GM23248 (cell line): ENCODE data around the gene EDEM2. TPM values are rescaled to one million over a fixed set of nuclear protein-coding genes. Genes with fewer than 3 reads are reported as not detected.

Experiments used
- DNase-seq: peaks from one replicate; pipeline ENCODE4 v3.0.0-alpha.2; 2015
- H2AFZ ChIP-seq: fragments of 200-600 bp; sonication (generic); 2 replicates; pipeline ENCODE4 v1.6.1; 2016; ENCODE audit warnings: antibody characterized with exemption
- H3F3A ChIP-seq: fragments of 200-600 bp; sonication (generic); 2 replicates; pipeline ENCODE4 v1.6.1; 2016; ENCODE audit warnings: mild to moderate bottlenecking, antibody characterized with exemption, mixed run types; ENCODE audit not compliant: insufficient read depth
- H3K27ac ChIP-seq: fragments of 200-600 bp; sonication (generic); 2 replicates; pipeline ENCODE4 v1.5.1; 2016; ENCODE audit warnings: mild to moderate bottlenecking
- H3K27me3 ChIP-seq: fragments of 200-600 bp; sonication (generic); replicated peaks from 2 replicates; pipeline ENCODE4 v1.6.1; 2016; ENCODE audit warnings: mild to moderate bottlenecking; ENCODE audit not compliant: insufficient read depth
- H3K36me3 ChIP-seq: fragments of 200-600 bp; sonication (generic); 2 replicates; pipeline ENCODE4 v1.6.1; 2016; ENCODE audit warnings: low read depth, mild to moderate bottlenecking
- H3K4me1 ChIP-seq: fragments of 200-600 bp; sonication (generic); 2 replicates; pipeline ENCODE4 v1.6.1; 2016; ENCODE audit warnings: mild to moderate bottlenecking; ENCODE audit not compliant: insufficient read depth
- H3K4me2 ChIP-seq: fragments of 200-600 bp; sonication (generic); one replicate; pipeline ENCODE4 v1.6.1; 2016; ENCODE audit warnings: mild to moderate bottlenecking; ENCODE audit not compliant: unreplicated experiment
- H3K4me3 ChIP-seq: fragments of 200-600 bp; sonication (generic); 2 replicates; pipeline ENCODE4 v1.5.1; 2016; ENCODE audit warnings: mild to moderate bottlenecking
- H3K79me2 ChIP-seq: fragments of 200-600 bp; sonication (generic); 2 replicates; pipeline ENCODE4 v1.6.1; 2016; ENCODE audit warnings: mild to moderate bottlenecking; ENCODE audit not compliant: insufficient read depth
- H3K9ac ChIP-seq: fragments of 200-600 bp; sonication (generic); 2 replicates; pipeline ENCODE4 v1.6.1; 2016; ENCODE audit warnings: mild to moderate bottlenecking
- H3K9me2 ChIP-seq: fragments of 200-600 bp; sonication (generic); 2 replicates; pipeline ENCODE4 v1.6.1; 2016; ENCODE audit warnings: mixed run types, mild to moderate bottlenecking, moderate library complexity; ENCODE audit not compliant: insufficient read depth
- H3K9me3 ChIP-seq: fragments of 200-600 bp; sonication (generic); one replicate; pipeline ENCODE4 v1.6.1; 2017; ENCODE audit warnings: low read depth
- H4K20me1 ChIP-seq: fragments of 200-600 bp; sonication (generic); 2 replicates; pipeline ENCODE4 v1.6.0; 2016; ENCODE audit not compliant: insufficient read depth
- EZH2 ChIP-seq: fragments of 200-600 bp; sonication (generic); IDR thresholded peaks from 2 replicates; pipeline ENCODE4 v1.6.1; 2018; ENCODE audit warnings: antibody characterized with exemption, mild to moderate bottlenecking; ENCODE audit not compliant: insufficient read depth, poor library complexity, severe bottlenecking
- EZH2phosphoT487 ChIP-seq: fragments of 200-600 bp; sonication (generic); IDR thresholded peaks from 2 replicates; pipeline ENCODE4 v1.6.1; 2018; ENCODE audit warnings: antibody characterized with exemption, moderate library complexity, mild to moderate bottlenecking, low read depth; ENCODE audit not compliant: insufficient read depth
- WGBS, 2 experiments: methylation state at CpG; one replicate each; pipeline ENCODE4 v1.1.6; 2015 to 2017; ENCODE audit warnings: low lambda C conversion rate in 2 of 2, low coverage in 1 of 2; ENCODE audit errors: missing lambda C conversion rate in 2 of 2; 5-methylcytosine and 5-hydroxymethylcytosine counted together
- in situ Hi-C: fragments of 300-500 bp; cut with MboI; formaldehyde crosslinking; loops from 2 replicates; pipeline ENCODE4 v1.15.0; 2020
- polyA plus RNA-seq: library from polyadenylated mRNA; unstranded; fragments of >200 nt; fragmentation: Nextera tagmentation; extraction: Ambion mirVana; gene quantifications from 2 replicates; pipeline ENCODE4 v1.2.1, GENCODE V29; 2016
- total RNA-seq: library from RNA; depleted of rRNA; stranded (reverse); fragments of >200 nt; shearing (Covaris generic); gene quantifications from 2 replicates; pipeline ENCODE4 v1.2.3, GENCODE V29; 2014

The EDEM2 gene
- total and polyA plus RNA-seq, 2 experiments from 2014 or later = 31.9 to 34.9 TPM

DNA sequence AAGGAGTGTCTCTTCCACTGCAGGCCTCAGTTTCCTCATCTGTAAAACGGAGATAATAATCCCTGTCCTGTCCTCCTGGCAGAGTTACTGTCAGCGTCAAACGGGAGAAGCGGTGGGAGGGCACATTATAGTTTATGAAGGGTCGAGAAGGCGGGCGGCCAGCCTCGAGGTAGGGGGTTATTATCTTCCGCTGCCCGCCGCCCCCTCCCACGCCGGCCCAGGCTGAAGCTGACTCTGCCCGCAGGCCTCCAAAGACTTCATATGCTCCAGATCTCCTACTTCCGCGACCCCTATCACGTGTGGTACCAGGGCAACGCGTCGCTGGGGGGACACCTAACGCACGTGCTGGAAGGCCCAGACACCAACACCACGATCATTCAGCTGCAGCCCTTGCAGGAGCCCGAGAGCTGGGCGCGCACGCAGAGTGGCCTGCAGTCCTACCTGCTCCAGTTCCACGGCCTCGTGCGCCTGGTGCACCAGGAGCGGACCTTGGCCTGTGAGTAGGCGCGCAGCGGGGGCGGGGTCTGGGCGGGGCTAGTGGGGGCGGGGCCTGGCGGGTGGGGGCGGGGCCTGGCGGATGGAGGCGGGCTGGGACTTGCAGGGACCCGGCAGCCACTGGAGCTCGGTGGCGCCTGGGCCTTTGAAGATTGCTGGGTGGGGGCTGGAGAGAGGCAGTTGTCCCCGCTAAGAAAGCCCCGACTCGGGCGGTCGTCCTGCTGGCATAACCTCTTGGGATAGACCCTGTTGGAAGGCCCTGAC lies 27.5 kb upstream of the EDEM2 start:
- Histone ChIP-seq H3K4me2 (peak overlapping the region; percentile 31), H2AFZ (peak overlapping the region; percentile 36; the same call in 1 of the 2 replicates), H3K4me3 (no peak overlapping the region), H3K79me2 (no peaks in the 10 kb centered on the region), H3K9me2 (no peaks in the 10 kb centered on the region), H3K27me3 (no peaks in the 10 kb centered on the region), H3K9ac (no peak overlapping the region), H3K4me1 (peaks cover 13% of the 10 kb centered on the region; the same call in 1 of the 2 replicates), H3K9me3 (no peaks in the 10 kb centered on the region), H3K36me3 (peaks cover 4% of the 10 kb centered on the region; the same call in 1 of the 2 replicates), H3F3A (peaks cover 10% of the 10 kb centered on the region), H4K20me1 (no peaks in the 10 kb centered on the region), H3K27ac (no peak overlapping the region)
- WGBS, 2 experiments = 38 to 54% methylated on average over 38 to 44 of the region's 49 CpGs
- in situ Hi-C loops = no loop called here
- no peak for TF ChIP-seq EZH2
- TF ChIP-seq EZH2phosphoT487 = no peak
- peak; percentile 55 for DNase-seq

DNA sequence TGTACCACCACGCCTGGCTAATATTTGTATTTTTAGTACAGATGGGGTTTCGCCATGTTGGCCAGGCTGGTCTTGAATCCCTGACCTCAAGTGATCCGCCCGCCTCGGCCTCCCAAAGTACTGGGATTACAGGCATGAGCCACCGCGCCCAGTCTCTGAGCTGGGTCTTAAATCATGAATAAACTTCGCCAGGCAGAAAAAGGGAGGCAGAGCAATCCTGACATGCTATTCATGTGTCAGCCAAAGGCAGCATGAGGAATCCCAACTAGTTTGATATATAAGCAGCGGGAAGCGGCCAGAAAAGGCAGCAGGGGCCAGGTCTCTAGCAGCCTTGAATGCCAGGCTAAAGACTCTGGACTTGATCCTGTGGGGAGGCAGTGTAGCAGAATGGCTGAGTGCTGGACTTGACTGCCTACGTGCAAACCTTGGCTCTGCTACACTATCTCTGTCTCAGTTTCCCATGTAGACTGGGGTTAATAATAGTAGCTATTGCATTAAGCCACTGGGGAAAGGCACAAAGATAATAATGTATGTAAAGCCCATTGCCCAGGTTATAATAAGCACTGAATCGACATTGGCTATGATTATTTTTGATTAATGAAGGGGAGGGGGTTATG lies 26.5 kb upstream of the EDEM2 start:
- no peaks in the 10 kb centered on the region for H3K79me2 ChIP-seq
- H3K9ac ChIP-seq = no peak overlapping the region
- H3K9me2 ChIP-seq = no peaks in the 10 kb centered on the region
- peaks cover 4% of the 10 kb centered on the region; the same call in 1 of the 2 replicates for H3K36me3 ChIP-seq
- H3K9me3 ChIP-seq = no peaks in the 10 kb centered on the region
- in situ Hi-C loops = no loop called here
- 38 to 56% methylated on average over 12 of the region's 12 CpGs for WGBS, 2 experiments
- 0 out of 2 replicates have a peak overlapping the region, but pooled peaks have one; percentile 1 for H3K27ac ChIP-seq
- no peak overlapping the region for H3K4me3 ChIP-seq
- peak; percentile 53 for DNase-seq
- TF ChIP-seq EZH2phosphoT487 (no peak), EZH2 (no peak)
- no peak overlapping the region for H2AFZ ChIP-seq
- no peaks in the 10 kb centered on the region for H4K20me1 ChIP-seq
- no peaks in the 10 kb centered on the region for H3K27me3 ChIP-seq
- H3F3A ChIP-seq = peaks cover 10% of the 10 kb centered on the region
- H3K4me2 ChIP-seq = peak overlapping the region; percentile 20
- peaks cover 13% of the 10 kb centered on the region; the same call in 1 of the 2 replicates for H3K4me1 ChIP-seq

DNA sequence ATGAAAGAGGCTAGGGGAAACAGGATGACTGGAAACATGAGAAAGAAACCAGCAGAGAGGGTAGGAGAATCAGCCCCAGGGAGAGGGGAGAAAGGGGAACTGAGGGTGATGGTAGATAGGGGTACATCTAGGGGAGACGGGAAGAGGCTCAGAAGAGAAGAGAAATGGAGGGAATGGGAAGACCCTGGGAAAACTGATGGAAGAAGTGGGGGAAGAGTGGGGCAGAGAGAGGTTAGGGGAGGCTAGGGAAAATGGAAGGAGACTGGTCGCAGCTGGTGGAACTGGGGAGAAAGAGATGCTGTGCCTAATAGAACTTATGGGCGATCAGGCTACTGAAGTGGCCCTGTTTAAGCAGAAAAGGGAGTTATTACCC lies 25.3 kb upstream of the EDEM2 start:
- H3K9me2 ChIP-seq = no peaks in the 10 kb centered on the region
- peak overlapping the region; percentile 76 for H3K4me3 ChIP-seq
- no peaks in the 10 kb centered on the region for H3K9me3 ChIP-seq
- 49 to 59% methylated on average over 3 of the region's 3 CpGs for WGBS, 2 experiments
- peaks cover 10% of the 10 kb centered on the region for H3F3A ChIP-seq
- H3K4me1 ChIP-seq = peaks cover 13% of the 10 kb centered on the region; the same call in 1 of the 2 replicates
- H3K4me2 ChIP-seq = peak overlapping the region; percentile 91
- no peaks in the 10 kb centered on the region for H3K79me2 ChIP-seq
- no peaks in the 10 kb centered on the region for H3K36me3 ChIP-seq
- peak; percentile 2 for DNase-seq
- no peaks in the 10 kb centered on the region for H3K27me3 ChIP-seq
- H3K9ac ChIP-seq = peak overlapping the region; percentile 74
- peak overlapping the region; percentile 41 for H3K27ac ChIP-seq
- in situ Hi-C loops = no loop called here
- TF ChIP-seq EZH2 = no peak
- no peak for TF ChIP-seq EZH2phosphoT487
- no peaks in the 10 kb centered on the region for H4K20me1 ChIP-seq
- peak overlapping the region; percentile 89 for H2AFZ ChIP-seq

DNA sequence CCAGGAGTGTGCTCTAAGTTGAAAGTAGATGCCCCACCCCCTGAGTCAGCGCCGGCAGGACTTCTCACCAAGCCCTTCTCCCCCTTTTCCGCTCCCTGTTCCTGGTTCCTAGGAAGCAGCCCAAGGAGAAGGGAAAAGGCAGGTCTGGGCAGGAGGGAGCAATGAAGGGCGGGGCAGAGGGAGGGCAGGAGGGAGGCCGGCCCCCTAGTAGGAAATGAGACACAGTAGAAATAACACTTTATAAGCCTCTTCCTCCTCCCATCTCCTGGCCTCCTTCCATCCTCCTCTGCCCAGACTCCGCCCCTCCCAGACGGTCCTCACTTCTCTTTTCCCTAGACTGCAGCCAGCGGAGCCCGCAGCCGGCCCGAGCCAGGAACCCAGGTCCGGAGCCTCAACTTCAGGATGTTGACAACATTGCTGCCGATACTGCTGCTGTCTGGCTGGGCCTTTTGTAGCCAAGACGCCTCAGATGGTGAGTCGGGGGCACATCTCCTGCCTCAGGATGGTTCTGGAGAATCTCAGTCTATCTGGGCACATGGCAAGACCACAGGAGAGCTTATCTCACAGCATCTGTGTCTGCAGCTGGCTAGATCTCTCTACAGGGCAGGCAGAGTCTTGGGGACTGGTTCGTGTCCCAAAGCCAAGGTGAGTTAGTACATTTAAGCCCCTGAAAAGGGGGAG lies 24.8 kb upstream of the EDEM2 start, which contains the start of gene PROCR:
TSS of gene PROCR (plus strand) at position 320 of the 681 bp plus-strand sequence. CDS start at position 403, 83 bp downstream.
- H3K4me3 ChIP-seq = peak within 1 kb of the TSS; percentile 76
- H3K27me3 ChIP-seq = no peaks in the 10 kb centered on the region
- peak within 1 kb of the TSS; percentile 89 for H2AFZ ChIP-seq
- no peaks in the 10 kb centered on the region for H3K9me3 ChIP-seq
- peak; percentile 94 for DNase-seq
- peaks cover 10% of the 10 kb centered on the region for H3F3A ChIP-seq
- no peaks in the 10 kb centered on the region for H3K9me2 ChIP-seq
- no peaks in the 10 kb centered on the region for H3K79me2 ChIP-seq
- TF ChIP-seq EZH2phosphoT487 (no peak), EZH2 (no peak)
- 1 to 2% methylated on average over 15 to 16 of the region's 16 CpGs for WGBS, 2 experiments
- H3K4me2 ChIP-seq = peak within 1 kb of the TSS; percentile 91
- H3K36me3 ChIP-seq = no peaks in the 10 kb centered on the region
- in situ Hi-C loops = no loop called here
- H4K20me1 ChIP-seq = no peaks in the 10 kb centered on the region
- peak within 1 kb of the TSS; percentile 41 for H3K27ac ChIP-seq
- H3K4me1 ChIP-seq = peaks cover 13% of the 10 kb centered on the region; the same call in 1 of the 2 replicates
- peak within 1 kb of the TSS; percentile 74 for H3K9ac ChIP-seq
